Measurements from ENCODE around the gene MTMR3. TPM values are rescaled to one million over a fixed set of nuclear protein-coding genes. Genes with fewer than 3 reads are reported as not detected.

MTMR3 gene
- polyA plus RNA-seq, 4 donors = 30.3 to 55.3 (median 38.5) TPM

- DNase-seq (ENCODE audit: low read depth in 4 of 4, low spot score in 2 of 4) = no peak
These were observed 112.0 kb downstream of the MTMR3 start for GRCh38 chr22:29994943-29995342.

GRCh38 chr22:29997107-29997506 is 114.1 kb downstream of the MTMR3 start:
- DNase-seq (ENCODE audit: low read depth in 4 of 4, low spot score in 2 of 4) = no peak

GRCh38 chr22:29997516-29997915 is 114.5 kb downstream of the MTMR3 start:
- no peak for DNase-seq (ENCODE audit: low read depth in 4 of 4, low spot score in 2 of 4)

- DNase-seq (ENCODE audit: low read depth in 4 of 4, low spot score in 2 of 4) = no peak
These were observed 115.8 kb downstream of the MTMR3 start for GRCh38 chr22:29998627-29999384.

GRCh38 chr22:30000566-30000965 is 117.6 kb downstream of the MTMR3 start:
- DNase-seq (ENCODE audit: low read depth in 4 of 4, low spot score in 2 of 4) = no peak

GRCh38 chr22:30001459-30001858 is 118.5 kb downstream of the MTMR3 start:
- no peak for DNase-seq (ENCODE audit: low read depth in 4 of 4, low spot score in 2 of 4)

- no peak for DNase-seq (ENCODE audit: low read depth in 4 of 4, low spot score in 2 of 4)
These were observed 120.0 kb downstream of the MTMR3 start for GRCh38 chr22:30002861-30003486.

- no peak for DNase-seq (ENCODE audit: low read depth in 4 of 4, low spot score in 2 of 4)
These were observed 121.1 kb downstream of the MTMR3 start for GRCh38 chr22:30004101-30004500.

- no peak for DNase-seq (ENCODE audit: low read depth in 4 of 4, low spot score in 2 of 4)
These were observed 121.7 kb downstream of the MTMR3 start for GRCh38 chr22:30004694-30005093.

GRCh38 chr22:30005213-30005857 is 122.4 kb downstream of the MTMR3 start:
- DNase-seq (ENCODE audit: low read depth in 4 of 4, low spot score in 2 of 4) = peak; percentile 40 to 77 (median 49)

- no peak for DNase-seq (ENCODE audit: low read depth in 4 of 4, low spot score in 2 of 4)
These were observed 124.4 kb downstream of the MTMR3 start for GRCh38 chr22:30007361-30007760.

- no peak for DNase-seq (ENCODE audit: low read depth in 4 of 4, low spot score in 2 of 4)
These were observed 125.4 kb downstream of the MTMR3 start for GRCh38 chr22:30008401-30008800.

- no peak for DNase-seq (ENCODE audit: low read depth in 4 of 4, low spot score in 2 of 4)
These were observed 126.5 kb downstream of the MTMR3 start for GRCh38 chr22:30009478-30009877.

GRCh38 chr22:30010789-30011405 is 127.9 kb downstream of the MTMR3 start:
- DNase-seq (ENCODE audit: low read depth in 4 of 4, low spot score in 2 of 4) = no peak

GRCh38 chr22:30013201-30013600 is 130.2 kb downstream of the MTMR3 start:
- no peak for DNase-seq (ENCODE audit: low read depth in 4 of 4, low spot score in 2 of 4)

- DNase-seq (ENCODE audit: low read depth in 4 of 4, low spot score in 2 of 4) = no peak
These were observed 131.3 kb downstream of the MTMR3 start for GRCh38 chr22:30014244-30014643.

- DNase-seq (ENCODE audit: low read depth in 4 of 4, low spot score in 2 of 4) = no peak
These were observed 132.3 kb downstream of the MTMR3 start for GRCh38 chr22:30015229-30015797.

GRCh38 chr22:30015846-30016245 is 132.9 kb downstream of the MTMR3 start:
- no peak for DNase-seq (ENCODE audit: low read depth in 4 of 4, low spot score in 2 of 4)

GRCh38 chr22:30016596-30016995 is 133.6 kb downstream of the MTMR3 start:
- no peak for DNase-seq (ENCODE audit: low read depth in 4 of 4, low spot score in 2 of 4)

- no peak for DNase-seq (ENCODE audit: low read depth in 4 of 4, low spot score in 2 of 4)
These were observed 134.6 kb downstream of the MTMR3 start for GRCh38 chr22:30017375-30018223.
